Measurements from ENCODE around the gene GOLPH3. TPM values are rescaled to one million over a fixed set of nuclear protein-coding genes. Genes with fewer than 3 reads are reported as not detected.

Gene GOLPH3
- total RNA-seq, 3 donors from 2014 or later = 108 to 116 (median 113) TPM

GRCh38 chr5:32158679-32158975, 15.5 kb downstream of the GOLPH3 start:
- H3K27me3 Mint-ChIP-seq (ENCODE audit: low read depth) = no peaks in the 10 kb centered on the region
- DNase-seq (no peak), ATAC-seq (no peak)
- H3K4me1 Mint-ChIP-seq (ENCODE audit: low read depth) = peaks cover 35% of the 10 kb centered on the region
- H3K36me3 Mint-ChIP-seq (ENCODE audit: insufficient read depth) = peaks cover 5% of the 10 kb centered on the region
- no peaks in the 10 kb centered on the region for H3K9me3 Mint-ChIP-seq
- no peak overlapping the region for H3K4me3 Mint-ChIP-seq

- Mint-ChIP-seq H3K36me3 (ENCODE audit: insufficient read depth) (peaks cover 5% of the 10 kb centered on the region), H3K9me3 (no peaks in the 10 kb centered on the region), H3K27me3 (ENCODE audit: low read depth) (no peaks in the 10 kb centered on the region), H3K4me3 (no peak overlapping the region), H3K4me1 (ENCODE audit: low read depth) (peaks cover 42% of the 10 kb centered on the region)
- DNase-seq = no peak
- ATAC-seq = no peak
These were observed 17.0 kb downstream of the GOLPH3 start for GRCh38 chr5:32157078-32157477.

DNA sequence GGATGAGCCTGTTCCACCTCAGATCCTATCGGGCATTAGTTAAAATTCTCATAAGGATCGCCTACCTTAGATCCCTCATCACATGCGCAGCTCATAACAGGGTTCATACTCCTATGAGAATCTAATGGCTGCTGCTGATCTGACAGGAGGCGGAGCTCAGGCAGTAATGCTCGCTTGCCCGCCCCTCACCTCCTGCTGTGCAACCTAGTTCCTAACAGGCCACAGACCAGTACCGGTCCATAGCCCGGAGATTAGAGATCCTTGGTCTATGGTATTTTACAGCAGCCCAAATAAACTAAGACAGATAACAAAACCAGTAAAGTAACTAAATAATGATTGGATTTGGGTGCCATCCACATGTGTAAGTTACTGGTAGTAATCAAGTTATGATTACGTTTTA, 17.5 kb downstream of the GOLPH3 start:
- Mint-ChIP-seq H3K9me3 (no peaks in the 10 kb centered on the region), H3K36me3 (ENCODE audit: insufficient read depth) (peaks cover 8% of the 10 kb centered on the region), H3K4me3 (no peak overlapping the region), H3K27me3 (ENCODE audit: low read depth) (no peaks in the 10 kb centered on the region), H3K4me1 (ENCODE audit: low read depth) (peaks cover 45% of the 10 kb centered on the region)
- no peak for ATAC-seq
- no peak for DNase-seq

GRCh38 chr5:32155211-32155610, 18.9 kb downstream of the GOLPH3 start:
- H3K4me3 Mint-ChIP-seq = no peak overlapping the region
- H3K9me3 Mint-ChIP-seq = no peaks in the 10 kb centered on the region
- DNase-seq (no peak), ATAC-seq (no peak)
- peaks cover 3% of the 10 kb centered on the region for H3K36me3 Mint-ChIP-seq (ENCODE audit: insufficient read depth)
- peaks cover 43% of the 10 kb centered on the region for H3K4me1 Mint-ChIP-seq (ENCODE audit: low read depth)
- H3K27me3 Mint-ChIP-seq (ENCODE audit: low read depth) = no peaks in the 10 kb centered on the region

GRCh38 chr5:32153723-32154122, 20.4 kb downstream of the GOLPH3 start:
- peaks cover 52% of the 10 kb centered on the region for H3K4me1 Mint-ChIP-seq (ENCODE audit: low read depth)
- no peak for ATAC-seq
- no peaks in the 10 kb centered on the region for H3K9me3 Mint-ChIP-seq
- H3K4me3 Mint-ChIP-seq = no peak overlapping the region
- no peaks in the 10 kb centered on the region for H3K27me3 Mint-ChIP-seq (ENCODE audit: low read depth)
- DNase-seq = no peak
- peaks cover 6% of the 10 kb centered on the region for H3K36me3 Mint-ChIP-seq (ENCODE audit: insufficient read depth)

- DNase-seq = no peak
- Mint-ChIP-seq H3K36me3 (ENCODE audit: insufficient read depth) (peaks cover 9% of the 10 kb centered on the region), H3K27me3 (ENCODE audit: low read depth) (no peaks in the 10 kb centered on the region), H3K4me1 (ENCODE audit: low read depth) (peaks cover 65% of the 10 kb centered on the region), H3K9me3 (no peaks in the 10 kb centered on the region), H3K4me3 (no peak overlapping the region)
- ATAC-seq = no peak
These were observed 22.9 kb downstream of the GOLPH3 start for GRCh38 chr5:32151198-32151597.

- Mint-ChIP-seq H3K36me3 (ENCODE audit: insufficient read depth) (peaks cover 12% of the 10 kb centered on the region), H3K9me3 (no peaks in the 10 kb centered on the region), H3K4me3 (no peak overlapping the region), H3K4me1 (ENCODE audit: low read depth) (peaks cover 67% of the 10 kb centered on the region), H3K27me3 (ENCODE audit: low read depth) (no peaks in the 10 kb centered on the region)
- no peak for DNase-seq
- no peak for ATAC-seq
These were observed 23.8 kb downstream of the GOLPH3 start for GRCh38 chr5:32150366-32150765.

DNA sequence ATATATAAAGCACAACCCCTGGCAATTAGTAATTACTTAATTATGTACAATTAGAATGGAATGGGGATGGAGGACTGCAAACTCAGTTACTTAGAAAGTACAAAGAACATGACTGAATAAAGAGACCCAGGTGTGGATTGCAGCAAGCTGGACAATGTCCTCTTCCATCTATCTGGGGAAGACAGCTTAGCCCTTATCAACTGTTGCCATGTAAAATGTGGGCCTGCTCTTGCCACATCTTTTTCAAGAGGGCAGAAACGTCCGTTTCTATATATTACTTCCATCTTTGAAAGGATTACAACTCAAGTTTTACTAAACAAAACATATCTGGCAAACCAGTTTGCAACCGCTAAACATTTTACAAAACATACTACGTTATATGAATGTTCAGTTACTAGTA, 26.2 kb downstream of the GOLPH3 start:
- Mint-ChIP-seq H3K36me3 (ENCODE audit: insufficient read depth) (peaks cover 15% of the 10 kb centered on the region), H3K27me3 (ENCODE audit: low read depth) (no peaks in the 10 kb centered on the region), H3K4me1 (ENCODE audit: low read depth) (peaks cover 61% of the 10 kb centered on the region), H3K4me3 (no peak overlapping the region), H3K9me3 (no peaks in the 10 kb centered on the region)
- ATAC-seq (no peak), DNase-seq (no peak)

DNA sequence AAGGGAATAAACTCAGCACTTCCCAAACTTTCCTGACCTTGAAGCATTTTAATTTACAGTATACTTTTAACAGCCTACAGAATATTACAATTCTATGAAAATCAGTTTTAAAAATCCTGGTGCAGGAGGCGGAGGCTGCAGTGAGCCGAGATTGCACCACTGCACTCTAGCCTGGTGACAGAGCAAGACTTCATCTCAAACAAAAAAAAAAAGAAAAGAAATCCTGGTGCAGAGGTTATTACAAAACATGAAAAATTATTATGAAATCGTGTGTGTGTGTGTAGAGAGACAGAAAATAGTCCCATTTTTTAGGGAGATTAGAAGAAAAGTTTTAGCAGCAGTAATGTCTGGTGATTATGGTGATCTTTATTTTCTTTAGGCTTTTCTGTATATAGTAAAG, 26.9 kb downstream of the GOLPH3 start:
- Mint-ChIP-seq H3K9me3 (no peaks in the 10 kb centered on the region), H3K36me3 (ENCODE audit: insufficient read depth) (peaks cover 16% of the 10 kb centered on the region), H3K4me1 (ENCODE audit: low read depth) (peaks cover 57% of the 10 kb centered on the region), H3K4me3 (no peak overlapping the region), H3K27me3 (ENCODE audit: low read depth) (no peaks in the 10 kb centered on the region)
- ATAC-seq (no peak), DNase-seq (no peak)

DNA sequence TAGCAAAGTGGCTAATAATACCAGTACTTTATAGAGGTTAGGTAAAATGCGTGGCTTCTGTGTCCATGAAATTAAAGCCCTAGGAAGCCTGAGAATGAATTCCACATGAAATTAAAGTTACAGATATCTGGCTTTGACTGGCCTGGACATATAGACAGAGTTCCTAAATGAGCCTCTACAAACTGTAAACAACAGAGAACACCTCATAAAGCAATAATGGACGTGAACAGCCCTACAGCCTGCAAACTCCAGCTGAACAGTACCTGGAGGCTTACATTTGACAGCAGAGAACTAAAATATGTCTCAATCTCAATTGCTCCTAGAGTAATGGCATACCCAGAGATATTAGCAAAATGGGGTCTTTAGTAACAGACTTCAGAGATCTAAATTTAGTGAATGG, 28.7 kb downstream of the GOLPH3 start:
- Mint-ChIP-seq H3K36me3 (ENCODE audit: insufficient read depth) (peaks cover 16% of the 10 kb centered on the region), H3K27me3 (ENCODE audit: low read depth) (no peaks in the 10 kb centered on the region), H3K4me1 (ENCODE audit: low read depth) (peaks cover 47% of the 10 kb centered on the region), H3K4me3 (no peak overlapping the region), H3K9me3 (no peaks in the 10 kb centered on the region)
- no peak for ATAC-seq
- DNase-seq = no peak

DNA sequence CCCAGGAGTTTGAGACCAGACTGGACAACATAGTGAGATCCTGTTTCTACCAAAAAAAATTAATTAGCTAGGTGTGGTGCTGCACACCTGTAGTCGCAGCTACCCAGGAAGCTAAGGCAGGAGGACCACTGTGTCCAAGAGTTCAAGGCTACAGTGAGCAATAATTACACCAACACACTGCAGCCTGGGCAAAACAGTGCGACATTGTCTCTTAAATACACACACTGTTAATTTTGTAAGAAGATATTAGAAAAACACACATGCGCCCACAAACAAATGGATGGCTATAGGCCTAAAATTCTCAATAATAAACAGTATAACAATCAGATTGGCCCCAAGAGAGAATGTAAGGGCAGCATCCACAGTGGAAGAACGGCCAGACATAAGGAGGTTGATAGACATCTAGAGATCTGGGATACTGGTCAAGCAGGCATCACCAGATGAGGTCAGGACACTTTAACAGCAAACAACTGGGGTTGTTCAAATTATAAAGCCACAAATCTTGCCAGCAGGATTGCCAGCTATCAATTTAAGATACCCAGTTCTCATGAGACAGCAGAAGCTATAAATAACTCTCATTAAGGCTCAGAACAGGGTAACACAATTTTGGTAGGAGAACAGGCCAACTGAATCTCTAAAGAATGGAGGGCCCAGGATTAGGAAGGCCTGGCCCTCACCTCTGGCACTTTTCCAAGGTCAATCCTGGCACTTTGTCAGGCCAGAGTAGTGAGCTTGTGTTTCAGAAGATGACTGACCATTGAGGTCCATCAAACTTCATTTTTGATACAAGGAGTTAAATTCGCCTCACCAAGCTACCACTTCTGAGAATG, 29.5 kb downstream of the GOLPH3 start:
- peaks cover 23% of the 10 kb centered on the region for H3K36me3 Mint-ChIP-seq (ENCODE audit: insufficient read depth)
- DNase-seq (no peak), ATAC-seq (no peak)
- no peak overlapping the region for H3K4me3 Mint-ChIP-seq
- H3K9me3 Mint-ChIP-seq = no peaks in the 10 kb centered on the region
- H3K27me3 Mint-ChIP-seq (ENCODE audit: low read depth) = no peaks in the 10 kb centered on the region
- H3K4me1 Mint-ChIP-seq (ENCODE audit: low read depth) = peaks cover 50% of the 10 kb centered on the region

DNA sequence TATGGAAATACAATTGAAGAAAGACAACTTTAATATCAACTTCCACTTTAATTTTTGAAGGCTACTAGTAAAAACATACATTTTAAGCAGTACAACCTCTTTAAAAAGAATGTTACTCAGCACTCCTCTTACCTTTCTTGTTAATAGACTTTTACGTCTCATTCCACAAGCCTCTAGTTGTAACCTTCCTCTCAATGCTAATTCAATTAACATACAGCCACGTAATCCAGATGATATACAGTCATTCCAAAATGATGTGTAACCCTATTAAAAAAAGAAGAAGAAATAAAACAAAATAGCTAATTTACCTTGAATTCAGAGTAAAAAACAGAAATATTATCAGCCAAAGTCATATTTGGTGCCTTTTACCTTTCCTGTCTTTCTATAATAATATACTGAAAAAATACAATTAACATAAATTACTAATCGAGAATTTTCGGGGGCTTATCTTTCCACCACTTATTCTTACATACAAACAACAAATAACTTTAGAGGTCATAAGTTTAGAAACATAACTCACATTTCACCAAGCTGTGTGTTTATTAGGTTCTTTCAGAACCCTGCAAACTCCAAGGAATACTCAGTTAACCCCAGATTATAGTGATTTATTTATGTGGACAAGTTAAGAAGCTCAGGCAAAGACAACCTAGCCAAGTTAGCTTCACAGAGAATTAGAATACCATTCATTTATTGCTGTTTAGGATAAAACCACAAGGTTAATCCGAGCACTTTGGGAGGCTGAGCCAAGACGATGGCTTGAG, 30.3 kb downstream of the GOLPH3 start:
- H3K36me3 Mint-ChIP-seq (ENCODE audit: insufficient read depth) = peaks cover 26% of the 10 kb centered on the region
- ATAC-seq = no peak
- no peak overlapping the region for H3K4me3 Mint-ChIP-seq
- H3K4me1 Mint-ChIP-seq (ENCODE audit: low read depth) = peaks cover 50% of the 10 kb centered on the region
- DNase-seq = no peak
- no peaks in the 10 kb centered on the region for H3K9me3 Mint-ChIP-seq
- H3K27me3 Mint-ChIP-seq (ENCODE audit: low read depth) = no peaks in the 10 kb centered on the region

DNA sequence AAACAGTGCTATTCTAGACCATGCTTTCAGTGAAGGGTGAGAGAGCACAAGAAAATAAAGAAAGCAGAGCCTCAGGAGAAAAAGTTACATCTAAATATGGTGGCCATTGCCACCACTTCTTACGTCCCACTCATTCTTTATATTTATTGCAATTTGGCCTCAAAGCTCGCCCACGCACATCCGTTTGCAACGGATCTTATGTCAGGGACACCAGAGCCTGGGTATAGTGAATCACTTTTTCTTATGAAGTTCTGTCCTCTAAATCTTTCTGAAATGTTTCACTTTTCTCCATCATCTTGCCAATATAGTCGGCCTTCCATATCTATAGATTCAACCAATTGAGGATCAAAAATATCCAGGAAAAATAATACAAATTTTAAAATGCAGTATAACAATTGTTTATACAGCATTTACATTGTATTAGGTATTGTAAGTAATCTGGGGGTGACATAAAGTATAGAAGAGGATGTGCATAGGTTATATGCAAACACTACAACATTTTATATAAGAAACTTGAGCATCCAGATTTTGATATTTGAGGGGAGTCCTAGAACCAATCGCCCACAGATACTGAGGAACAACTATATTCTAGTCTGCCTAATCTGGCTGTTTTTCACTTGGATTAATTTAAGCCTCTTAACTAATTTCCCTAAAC, 35.2 kb downstream of the GOLPH3 start:
- Mint-ChIP-seq H3K4me3 (peak overlapping the region; percentile 27), H3K36me3 (ENCODE audit: insufficient read depth) (peaks cover 32% of the 10 kb centered on the region), H3K27me3 (ENCODE audit: low read depth) (no peaks in the 10 kb centered on the region), H3K9me3 (no peaks in the 10 kb centered on the region), H3K4me1 (ENCODE audit: low read depth) (peaks cover 24% of the 10 kb centered on the region)
- peak; percentile 57 to 73 for ATAC-seq
- DNase-seq = peak; percentile 60

DNA sequence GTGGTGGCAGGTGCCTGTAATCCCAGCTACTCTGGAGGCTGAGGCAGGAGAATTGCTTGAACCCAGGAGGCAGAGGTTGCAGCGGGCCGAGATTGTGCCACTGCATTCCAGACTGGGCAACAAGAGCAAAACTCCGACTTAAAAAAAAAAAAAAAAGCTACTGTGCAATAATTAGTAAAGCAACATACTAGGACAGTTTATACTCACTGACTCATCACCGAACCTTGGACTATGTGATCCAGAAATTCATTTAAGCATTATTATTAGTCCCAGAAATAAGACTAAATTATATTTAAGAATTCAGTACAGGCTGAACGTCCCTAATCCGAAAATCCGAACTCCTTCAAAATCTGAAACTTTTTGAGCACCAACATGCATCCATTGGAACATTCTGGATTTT, 37.8 kb downstream of the GOLPH3 start:
- ATAC-seq (no peak), DNase-seq (no peak)
- Mint-ChIP-seq H3K9me3 (no peaks in the 10 kb centered on the region), H3K4me3 (no peak overlapping the region), H3K36me3 (ENCODE audit: insufficient read depth) (peaks cover 31% of the 10 kb centered on the region), H3K4me1 (ENCODE audit: low read depth) (peaks cover 30% of the 10 kb centered on the region), H3K27me3 (ENCODE audit: low read depth) (no peaks in the 10 kb centered on the region)

- Mint-ChIP-seq H3K4me1 (ENCODE audit: low read depth) (peaks cover 38% of the 10 kb centered on the region), H3K4me3 (no peak overlapping the region), H3K9me3 (no peaks in the 10 kb centered on the region), H3K36me3 (ENCODE audit: insufficient read depth) (peaks cover 35% of the 10 kb centered on the region), H3K27me3 (ENCODE audit: low read depth) (no peaks in the 10 kb centered on the region)
- ATAC-seq (no peak), DNase-seq (no peak)
These were observed 39.0 kb downstream of the GOLPH3 start for GRCh38 chr5:32135086-32135485.

All from activated T-cell treated with anti-CD3 and anti-CD28 coated beads, Interleukin-2, amount 50 U/mL, for 4 hours (primary cell).